Endothelial cell (in vitro differentiated cells): Measurements from ENCODE around the gene ATXN7L1. TPM values are rescaled to one million over a fixed set of nuclear protein-coding genes. Genes with fewer than 3 reads are reported as not detected.

Source experiments
- DNase-seq: peaks from one replicate; pipeline ENCODE4 v3.0.0; 2021; ENCODE audit warnings: low spot score
- H3K27ac Mint-ChIP-seq: one replicate; pipeline ENCODE4 v1.8.0; 2021; ENCODE audit warnings: mixed read lengths, inconsistent platforms; ENCODE audit not compliant: unreplicated experiment
- H3K27me3 Mint-ChIP-seq: one replicate; pipeline ENCODE4 v1.8.0; 2021; ENCODE audit warnings: mild to moderate bottlenecking, moderate library complexity, mixed read lengths, inconsistent platforms; ENCODE audit not compliant: unreplicated experiment
- H3K36me3 Mint-ChIP-seq: one replicate; pipeline ENCODE4 v1.8.0; 2021; ENCODE audit warnings: mild to moderate bottlenecking, low read depth, mixed read lengths, inconsistent platforms; ENCODE audit not compliant: unreplicated experiment
- H3K4me1 Mint-ChIP-seq: one replicate; pipeline ENCODE4 v1.8.0; 2021; ENCODE audit warnings: mild to moderate bottlenecking, mixed read lengths, inconsistent platforms; ENCODE audit not compliant: unreplicated experiment
- H3K4me3 Mint-ChIP-seq: one replicate; pipeline ENCODE4 v1.8.0; 2021; ENCODE audit warnings: mild to moderate bottlenecking, mixed read lengths, inconsistent platforms; ENCODE audit not compliant: unreplicated experiment
- H3K9me3 Mint-ChIP-seq: one replicate; pipeline ENCODE4 v1.8.0; 2021; ENCODE audit warnings: mixed read lengths, inconsistent platforms; ENCODE audit not compliant: unreplicated experiment
- CTCF ChIP-seq: fragments of 200-600 bp; sonication (generic); IDR thresholded peaks from one replicate; pipeline ENCODE4 v1.5.0; 2021; ENCODE audit warnings: antibody characterized with exemption; ENCODE audit not compliant: unreplicated experiment
- total RNA-seq: library from RNA; stranded (reverse); fragmentation: NEBNext Ultra II Directional; extraction: Animal tissue kit (Norgen Biotek cat#: 25700); gene quantifications from one replicate; pipeline ENCODE4 v1.2.1, GENCODE V29; 2021; ENCODE audit not compliant: unreplicated experiment

Gene ATXN7L1
- total RNA-seq, 1 donor from 2014 or later, result 18.4 TPM

GRCh38 chr7:105594034-105594433 lies 282.4 kb downstream of the ATXN7L1 start:
- no peak for TF ChIP-seq CTCF
- peaks cover 3% of the 10 kb centered on the region for H3K4me1 Mint-ChIP-seq
- no peak for DNase-seq
- H3K27ac Mint-ChIP-seq, result no peak overlapping the region
- H3K4me3 Mint-ChIP-seq, result no peak overlapping the region
- H3K27me3 Mint-ChIP-seq, result no peaks in the 10 kb centered on the region
- H3K36me3 Mint-ChIP-seq, result no peaks in the 10 kb centered on the region
- H3K9me3 Mint-ChIP-seq, result no peaks in the 10 kb centered on the region

- Mint-ChIP-seq H3K27ac (no peak overlapping the region), H3K9me3 (no peaks in the 10 kb centered on the region), H3K27me3 (no peaks in the 10 kb centered on the region), H3K4me1 (peaks cover 3% of the 10 kb centered on the region), H3K4me3 (no peak overlapping the region), H3K36me3 (no peaks in the 10 kb centered on the region)
- no peak for TF ChIP-seq CTCF
- DNase-seq, result no peak
Observed at GRCh38 chr7:105591522-105591921, 284.9 kb downstream of the ATXN7L1 start.

GRCh38 chr7:105590793-105591192 lies 285.6 kb downstream of the ATXN7L1 start:
- Mint-ChIP-seq H3K27ac (no peak overlapping the region), H3K36me3 (no peaks in the 10 kb centered on the region), H3K4me3 (no peak overlapping the region), H3K4me1 (peaks cover 3% of the 10 kb centered on the region), H3K9me3 (no peaks in the 10 kb centered on the region), H3K27me3 (no peaks in the 10 kb centered on the region)
- no peak for TF ChIP-seq CTCF
- DNase-seq, result no peak

- Mint-ChIP-seq H3K4me1 (peaks cover 3% of the 10 kb centered on the region), H3K36me3 (peaks cover 2% of the 10 kb centered on the region), H3K27me3 (no peaks in the 10 kb centered on the region), H3K4me3 (no peak overlapping the region), H3K9me3 (no peaks in the 10 kb centered on the region), H3K27ac (no peak overlapping the region)
- TF ChIP-seq CTCF, result peak; percentile 35
- DNase-seq, result peak; percentile 51
Observed at GRCh38 chr7:105589356-105590077, 286.9 kb downstream of the ATXN7L1 start.

GRCh38 chr7:105587909-105588635 lies 288.3 kb downstream of the ATXN7L1 start:
- H3K36me3 Mint-ChIP-seq, result peaks cover 4% of the 10 kb centered on the region
- no peak overlapping the region for H3K27ac Mint-ChIP-seq
- DNase-seq, result no peak

More at GRCh38 chr7:105587909-105588635, 288.3 kb downstream of the ATXN7L1 start:
- no peaks in the 10 kb centered on the region for H3K27me3 Mint-ChIP-seq
- H3K4me3 Mint-ChIP-seq, result no peak overlapping the region
- no peak for TF ChIP-seq CTCF
- peaks cover 3% of the 10 kb centered on the region for H3K4me1 Mint-ChIP-seq
- no peaks in the 10 kb centered on the region for H3K9me3 Mint-ChIP-seq
